Activated CD4-positive, alpha-beta T cell treated with anti-CD3 and anti-CD28 coated beads for 36 hours (primary cell): ENCODE results near the gene DUOX1. TPM values are rescaled to one million over a fixed set of nuclear protein-coding genes. Genes with fewer than 3 reads are reported as not detected.
"Not testable (repeated sequence)": the region's sequence is repeated elsewhere in the genome, so short reads cannot be mapped to it uniquely, and the experiment has no call there.

ENCODE experiments used
- ATAC-seq: fragments of 200-7000 bp; cut with Tn5 transposase; one replicate; pipeline ENCODE4 v1.10.0; 2021; ENCODE audit warnings: mild to moderate bottlenecking, moderate library complexity
- CTCF ChIA-PET: fragments of 350-600 bp; sonication (Branson Sonifier 250); formaldehyde crosslinking; loops from one replicate; lab custom pipeline; 2021; ENCODE audit warnings: antibody characterized with exemption; lab: Charles Lee
- POLR2A ChIA-PET: fragments of 350-600 bp; sonication (Branson Sonifier 250); formaldehyde crosslinking; loops from one replicate; lab custom pipeline; 2021; ENCODE audit warnings: antibody characterized with exemption, inconsistent platforms; lab: Charles Lee
- DNase-seq: peaks from one replicate; pipeline ENCODE4 v3.0.0-alpha.2; 2020
- H3K27ac Mint-ChIP-seq: one replicate; pipeline ENCODE4 v1.8.0; 2021; ENCODE audit warnings: mixed read lengths
- H3K27me3 Mint-ChIP-seq: one replicate; pipeline ENCODE4 v1.8.0; 2021; ENCODE audit warnings: mixed read lengths
- H3K36me3 Mint-ChIP-seq: one replicate; pipeline ENCODE4 v1.8.0; 2021; ENCODE audit warnings: low read depth, mixed read lengths
- H3K4me1 Mint-ChIP-seq: one replicate; pipeline ENCODE4 v1.8.0; 2021; ENCODE audit warnings: mixed read lengths
- H3K4me3 Mint-ChIP-seq: one replicate; pipeline ENCODE4 v1.8.0; 2021; ENCODE audit warnings: mild to moderate bottlenecking, moderate library complexity, mixed read lengths
- H3K9me3 Mint-ChIP-seq: one replicate; pipeline ENCODE4 v1.8.0; 2021; ENCODE audit warnings: low read depth, mixed read lengths
- intact Hi-C, 2 experiments: fragments of 100-400 bp; cut with DNase I in 1 of 2; cut with micrococcal nuclease in 1 of 2; formaldehyde crosslinking; loops; one replicate each; pipeline versions ENCODE4 v1.14.2 to v1.15.1; 2022 to 2024; cut with DNase I, micrococcal nuclease
- total RNA-seq, 2 experiments: library from RNA; stranded (reverse); gene quantifications; one replicate each; pipeline ENCODE4 v1.2.3, GENCODE V29; 2021

DUOX1 gene
- total RNA-seq, 2 experiments from 2014 or later, result 0.07 to 0.11 TPM

DNA sequence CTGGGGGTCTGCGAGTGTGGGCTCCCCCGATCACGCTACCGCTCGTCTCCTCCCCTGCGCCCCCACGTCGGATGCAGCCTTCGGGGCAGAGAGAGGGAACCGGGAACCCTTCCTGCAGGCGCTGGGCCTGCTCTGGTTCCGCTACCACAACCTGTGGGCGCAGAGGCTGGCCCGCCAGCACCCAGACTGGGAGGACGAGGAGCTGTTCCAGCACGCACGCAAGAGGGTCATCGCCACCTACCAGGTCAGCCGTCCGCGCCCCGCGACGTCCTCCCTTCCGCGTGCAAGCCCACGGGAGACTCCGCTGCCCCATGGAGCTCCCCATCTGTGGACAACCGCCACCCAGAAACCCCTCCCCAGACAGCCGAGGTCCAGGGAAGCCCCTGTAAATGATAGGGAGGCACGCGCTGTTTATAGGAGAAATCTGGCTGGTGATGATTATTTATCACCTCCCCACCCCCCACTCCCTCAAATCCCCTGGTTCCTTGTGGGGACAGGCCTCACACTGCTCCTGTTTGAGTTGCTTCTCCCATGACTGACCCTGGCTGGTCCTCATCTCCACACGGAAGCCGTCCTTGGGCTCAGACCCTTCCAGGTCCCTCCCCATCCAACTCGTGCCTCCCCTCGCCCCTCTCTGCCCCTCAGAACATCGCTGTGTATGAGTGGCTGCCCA lies 6.0 kb downstream of the DUOX1 start:
- H3K4me3 Mint-ChIP-seq, result peak overlapping the region; percentile 5
- intact Hi-C loops, result loop anchor here in 1 of 2 experiments (2.0 kb wide), 1 partner anchor 17 kb away; no protein-coding TSS in a partner anchor
- CTCF ChIA-PET, result interaction anchor here (0.6 to 1.1 kb wide), 3 partner anchors 12 to 72 kb away, joined by 3 to 6 read pairs (median 6); no protein-coding TSS in a partner anchor
- H3K4me1 Mint-ChIP-seq, POLR2A ChIA-PET, ATAC-seq, H3K36me3 Mint-ChIP-seq, DNase-seq, H3K27ac Mint-ChIP-seq, H3K9me3 Mint-ChIP-seq: not testable (repeated sequence)
- peaks cover 29% of the 10 kb centered on the region for H3K27me3 Mint-ChIP-seq

GRCh38 chr15:45136378-45136764 lies 6.6 kb downstream of the DUOX1 start:
- Mint-ChIP-seq H3K36me3 (no peaks in the 10 kb centered on the region), H3K27me3 (peaks cover 29% of the 10 kb centered on the region), H3K4me1 (peaks cover 9% of the 10 kb centered on the region), H3K4me3 (peak overlapping the region; percentile 5), H3K27ac (no peak overlapping the region), H3K9me3 (no peaks in the 10 kb centered on the region)
- ChIA-PET CTCF (interaction anchor here (0.6 kb wide), 1 partner anchor 72 kb away, joined by 3 read pairs; no protein-coding TSS in a partner anchor), POLR2A (no interaction called here)
- no peak for ATAC-seq
- intact Hi-C loops, result loop anchor here in 1 of 2 experiments (2.0 kb wide), 1 partner anchor 18 kb away; no protein-coding TSS in a partner anchor
- DNase-seq, result peak; percentile 43

- peaks cover 28% of the 10 kb centered on the region for H3K27me3 Mint-ChIP-seq
- intact Hi-C loops, result loop anchor here in 1 of 2 experiments (2.0 kb wide), 1 partner anchor 19 kb away; no protein-coding TSS in a partner anchor
- ATAC-seq (no peak), DNase-seq (no peak)
- H3K4me3 Mint-ChIP-seq, result no peak overlapping the region
- H3K27ac Mint-ChIP-seq, result no peak overlapping the region
- ChIA-PET CTCF (interaction anchor here (0.9 to 1.6 kb wide), 3 partner anchors 20 to 205 kb away, joined by 3 to 7 read pairs (median 3); no protein-coding TSS in a partner anchor), POLR2A (interaction anchor here (0.6 kb wide), 1 partner anchor 47 kb away, joined by 3 read pairs; no protein-coding TSS in a partner anchor)
- H3K36me3 Mint-ChIP-seq, result no peaks in the 10 kb centered on the region
- H3K9me3 Mint-ChIP-seq, result no peaks in the 10 kb centered on the region
- peaks cover 9% of the 10 kb centered on the region for H3K4me1 Mint-ChIP-seq
Observed at GRCh38 chr15:45137703-45138102, 7.9 kb downstream of the DUOX1 start.

GRCh38 chr15:45138814-45139765 lies 9.3 kb downstream of the DUOX1 start:
- Mint-ChIP-seq H3K27ac (no peak overlapping the region), H3K4me1 (peaks cover 9% of the 10 kb centered on the region), H3K36me3 (no peaks in the 10 kb centered on the region), H3K4me3 (no peak overlapping the region), H3K9me3 (no peaks in the 10 kb centered on the region), H3K27me3 (peaks cover 17% of the 10 kb centered on the region)
- CTCF ChIA-PET, result interaction anchor here (0.7 to 2.3 kb wide), 3 partner anchors 17 to 204 kb away, joined by 3 to 12 read pairs (median 6); no protein-coding TSS in a partner anchor
- POLR2A ChIA-PET, result no interaction called here
- intact Hi-C loops, result no loop called here
- ATAC-seq (no peak), DNase-seq (no peak)

DNA sequence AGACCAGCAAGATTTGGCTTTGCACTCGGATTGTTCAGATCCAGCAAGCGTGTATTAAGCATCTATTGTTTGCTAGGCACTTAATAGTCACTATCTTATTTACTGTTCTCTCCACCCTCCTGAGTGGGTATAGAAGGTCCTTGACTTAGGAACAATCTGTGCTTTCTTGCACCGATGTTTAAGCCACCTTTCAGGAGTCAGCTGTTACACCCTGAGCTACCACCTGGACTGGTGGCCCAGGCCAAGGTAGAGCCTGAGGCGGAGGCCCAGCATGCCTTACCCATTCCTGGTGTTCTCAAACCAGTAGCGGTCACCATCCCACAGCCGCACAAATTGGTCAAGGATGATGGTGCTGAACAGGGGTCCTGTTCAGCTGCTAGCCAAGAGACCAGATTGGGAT lies 10.0 kb downstream of the DUOX1 start:
- no peak overlapping the region for H3K4me3 Mint-ChIP-seq
- no peak overlapping the region for H3K27ac Mint-ChIP-seq
- no peaks in the 10 kb centered on the region for H3K36me3 Mint-ChIP-seq
- ChIA-PET POLR2A (no interaction called here), CTCF (interaction anchor here (0.7 to 2.3 kb wide), 3 partner anchors 10 to 22 kb away, joined by 3 to 12 read pairs (median 4); partner anchors contain the start of genes DUOX1 and DUOXA1)
- H3K4me1 Mint-ChIP-seq, result peaks cover 7% of the 10 kb centered on the region
- DNase-seq (no peak), ATAC-seq (no peak)
- H3K27me3 Mint-ChIP-seq, result peaks cover 10% of the 10 kb centered on the region
- no peaks in the 10 kb centered on the region for H3K9me3 Mint-ChIP-seq
- intact Hi-C loops, result no loop called here

DNA sequence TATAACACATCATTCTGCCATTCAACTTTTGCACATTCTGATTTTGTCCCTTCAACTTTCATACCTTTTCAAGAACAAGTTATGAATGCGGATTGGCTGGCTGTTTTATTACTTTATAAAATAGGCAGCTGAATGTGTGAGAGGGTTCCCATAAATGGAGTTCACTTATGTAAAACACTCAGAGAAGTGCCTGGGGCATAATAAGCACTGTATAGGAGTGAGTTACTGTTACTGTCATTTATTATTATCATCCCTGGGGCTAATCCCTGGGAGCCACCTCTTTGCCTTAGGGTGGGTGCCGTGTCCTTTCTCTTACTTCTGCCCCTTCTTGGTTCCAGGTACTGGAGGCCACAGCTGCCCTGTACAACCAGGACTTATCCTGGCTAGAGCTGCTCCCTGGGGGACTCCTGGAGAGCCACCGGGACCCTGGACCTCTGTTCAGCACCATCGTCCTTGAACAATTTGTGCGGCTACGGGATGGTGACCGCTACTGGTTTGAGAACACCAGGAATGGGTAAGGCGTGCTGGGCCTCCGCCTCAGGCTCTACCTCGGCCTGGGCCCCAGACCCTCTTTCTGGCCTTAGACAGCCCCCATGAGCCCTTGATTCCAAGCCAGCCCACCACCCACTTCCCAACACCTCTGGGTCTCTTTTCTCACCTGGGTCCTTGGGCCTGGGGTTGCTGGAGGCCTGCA lies 10.9 kb downstream of the DUOX1 start:
- intact Hi-C loops, result no loop called here
- no peak for ATAC-seq
- ChIA-PET POLR2A (no interaction called here), CTCF (interaction anchor here (2.3 kb wide), 1 partner anchor 23 kb away, joined by 12 read pairs; no protein-coding TSS in a partner anchor)
- Mint-ChIP-seq H3K27ac (no peak overlapping the region), H3K36me3 (no peaks in the 10 kb centered on the region), H3K4me1 (peaks cover 5% of the 10 kb centered on the region), H3K9me3 (no peaks in the 10 kb centered on the region), H3K4me3 (no peak overlapping the region), H3K27me3 (peaks cover 8% of the 10 kb centered on the region)
- DNase-seq, result no peak

GRCh38 chr15:45141386-45141785 lies 11.6 kb downstream of the DUOX1 start:
- Mint-ChIP-seq H3K9me3 (no peaks in the 10 kb centered on the region), H3K36me3 (no peaks in the 10 kb centered on the region), H3K4me1 (peaks cover under 1% of the 10 kb centered on the region), H3K27ac (no peak overlapping the region), H3K27me3 (peaks cover 4% of the 10 kb centered on the region), H3K4me3 (no peak overlapping the region)
- CTCF ChIA-PET, result interaction anchor here (1.4 to 2.3 kb wide), 3 partner anchors 9 to 23 kb away, joined by 4 to 12 read pairs (median 5); no protein-coding TSS in a partner anchor
- POLR2A ChIA-PET, result no interaction called here
- no peak for ATAC-seq
- DNase-seq, result no peak
- intact Hi-C loops, result no loop called here

DNA sequence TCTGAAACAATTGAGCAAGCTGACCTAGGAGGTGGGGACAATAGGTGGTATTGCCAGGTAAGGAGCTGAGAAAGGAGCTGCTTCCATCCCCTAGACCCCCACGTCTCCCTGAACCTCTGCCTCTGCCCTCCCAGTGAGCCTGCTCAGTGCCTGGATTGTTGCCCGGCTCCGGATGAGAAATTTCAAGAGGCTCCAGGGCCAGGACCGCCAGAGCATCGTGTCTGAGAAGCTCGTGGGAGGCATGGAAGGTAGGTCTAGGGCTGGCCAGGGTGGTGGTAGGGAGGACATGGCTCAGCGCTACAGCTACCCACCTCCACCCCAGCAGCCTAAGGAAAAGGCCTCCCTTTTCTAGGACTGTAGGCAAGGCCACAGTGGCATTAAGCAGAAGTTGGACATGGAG lies 13.3 kb downstream of the DUOX1 start:
- Mint-ChIP-seq H3K27ac (no peak overlapping the region), H3K4me3 (no peak overlapping the region), H3K27me3 (no peaks in the 10 kb centered on the region), H3K9me3 (no peaks in the 10 kb centered on the region), H3K4me1 (no peaks in the 10 kb centered on the region), H3K36me3 (no peaks in the 10 kb centered on the region)
- ChIA-PET CTCF (interaction anchor here (1.0 to 1.8 kb wide), 2 partner anchors 12 to 25 kb away, joined by 3 to 4 read pairs; no protein-coding TSS in a partner anchor), POLR2A (no interaction called here)
- ATAC-seq (no peak), DNase-seq (no peak)
- intact Hi-C loops, result no loop called here

DNA sequence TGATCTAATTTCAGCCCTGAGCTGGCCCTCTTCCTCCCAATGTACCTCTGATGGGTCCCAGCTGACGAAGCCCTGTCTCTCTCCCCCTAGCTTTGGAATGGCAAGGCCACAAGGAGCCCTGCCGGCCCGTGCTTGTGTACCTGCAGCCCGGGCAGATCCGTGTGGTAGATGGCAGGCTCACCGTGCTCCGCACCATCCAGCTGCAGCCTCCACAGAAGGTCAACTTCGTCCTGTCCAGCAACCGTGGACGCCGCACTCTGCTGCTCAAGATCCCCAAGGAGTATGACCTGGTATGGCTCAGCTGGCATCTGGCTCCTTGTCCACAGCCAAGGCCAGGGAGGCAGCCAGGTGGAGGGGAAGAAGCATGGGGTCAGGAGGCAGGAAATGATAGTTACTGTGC lies 14.2 kb downstream of the DUOX1 start:
- H3K4me3 Mint-ChIP-seq, result no peak overlapping the region
- H3K9me3 Mint-ChIP-seq, result no peaks in the 10 kb centered on the region
- no peaks in the 10 kb centered on the region for H3K36me3 Mint-ChIP-seq
- POLR2A ChIA-PET, result no interaction called here
- DNase-seq (no peak), ATAC-seq (no peak)
- no peaks in the 10 kb centered on the region for H3K4me1 Mint-ChIP-seq
- H3K27ac Mint-ChIP-seq, result no peak overlapping the region
- no peaks in the 10 kb centered on the region for H3K27me3 Mint-ChIP-seq
- CTCF ChIA-PET, result interaction anchor here (1.8 kb wide), 1 partner anchor 26 kb away, joined by 4 read pairs; no protein-coding TSS in a partner anchor
- intact Hi-C loops, result no loop called here

DNA sequence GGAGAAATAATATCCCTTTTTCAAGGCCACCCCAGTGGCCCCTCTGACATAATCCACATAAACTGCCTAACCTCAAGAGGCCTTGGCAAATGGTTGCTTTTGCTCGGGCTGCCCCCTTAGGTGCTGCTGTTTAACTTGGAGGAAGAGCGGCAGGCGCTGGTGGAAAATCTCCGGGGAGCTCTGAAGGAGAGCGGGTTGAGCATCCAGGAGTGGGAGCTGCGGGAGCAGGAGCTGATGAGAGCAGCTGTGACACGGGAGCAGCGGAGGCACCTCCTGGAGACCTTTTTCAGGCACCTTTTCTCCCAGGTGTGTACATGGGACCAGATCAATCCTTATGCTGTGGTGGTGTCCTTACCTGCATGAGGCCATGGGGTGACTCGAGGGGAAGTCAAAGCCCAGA lies 15.0 kb downstream of the DUOX1 start:
- no peaks in the 10 kb centered on the region for H3K9me3 Mint-ChIP-seq
- H3K27ac Mint-ChIP-seq, result no peak overlapping the region
- H3K27me3 Mint-ChIP-seq, result no peaks in the 10 kb centered on the region
- H3K4me3 Mint-ChIP-seq, result no peak overlapping the region
- no peaks in the 10 kb centered on the region for H3K4me1 Mint-ChIP-seq
- ATAC-seq, result no peak
- ChIA-PET CTCF (interaction anchor here (0.6 to 1.8 kb wide), 3 partner anchors 18 to 55 kb away, joined by 3 to 4 read pairs (median 3); no protein-coding TSS in a partner anchor), POLR2A (no interaction called here)
- DNase-seq, result no peak
- intact Hi-C loops, result no loop called here
- no peaks in the 10 kb centered on the region for H3K36me3 Mint-ChIP-seq
